Chondrocyte (in vitro differentiated cells): Measurements from ENCODE around the gene TMEM45B. TPM values are rescaled to one million over a fixed set of nuclear protein-coding genes. Genes with fewer than 3 reads are reported as not detected.

Source experiments
- DNase-seq: peaks from one replicate; pipeline ENCODE4 v3.0.0; 2021; ENCODE audit warnings: mixed read lengths, low spot score
- H3K27ac Mint-ChIP-seq: one replicate; pipeline ENCODE4 v1.8.0; 2021; ENCODE audit warnings: mild to moderate bottlenecking, moderate library complexity, mixed read lengths; ENCODE audit not compliant: unreplicated experiment
- H3K27me3 Mint-ChIP-seq: 2 replicates; pipeline ENCODE4 v1.8.0; 2021; ENCODE audit warnings: low read depth, mixed read lengths
- H3K36me3 Mint-ChIP-seq: 2 replicates; pipeline ENCODE4 v1.8.0; 2021; ENCODE audit warnings: low read depth, mixed read lengths
- H3K4me1 Mint-ChIP-seq: 2 replicates; pipeline ENCODE4 v1.8.0; 2021; ENCODE audit warnings: low read depth, mild to moderate bottlenecking, mixed read lengths
- H3K4me3 Mint-ChIP-seq: one replicate; pipeline ENCODE4 v1.8.0; 2021; ENCODE audit warnings: mild to moderate bottlenecking, moderate library complexity, mixed read lengths; ENCODE audit not compliant: unreplicated experiment
- H3K9me3 Mint-ChIP-seq: 2 replicates; pipeline ENCODE4 v1.8.0; 2021; ENCODE audit warnings: low read depth, mixed read lengths
- total RNA-seq: library from RNA; stranded (reverse); gene quantifications from 3 replicates; pipeline ENCODE4 v1.2.1, GENCODE V29; 2021
- TF ChIP-seq, protein P1 (sequence below): fragments of 200-600 bp; sonication (generic); IDR thresholded peaks from 2 replicates; pipeline ENCODE4 v1.5.0; 2021; ENCODE audit warnings: antibody characterized with exemption, mild to moderate bottlenecking, moderate library complexity

Gene TMEM45B
- total RNA-seq, 1 donor from 2014 or later: not detected

DNA sequence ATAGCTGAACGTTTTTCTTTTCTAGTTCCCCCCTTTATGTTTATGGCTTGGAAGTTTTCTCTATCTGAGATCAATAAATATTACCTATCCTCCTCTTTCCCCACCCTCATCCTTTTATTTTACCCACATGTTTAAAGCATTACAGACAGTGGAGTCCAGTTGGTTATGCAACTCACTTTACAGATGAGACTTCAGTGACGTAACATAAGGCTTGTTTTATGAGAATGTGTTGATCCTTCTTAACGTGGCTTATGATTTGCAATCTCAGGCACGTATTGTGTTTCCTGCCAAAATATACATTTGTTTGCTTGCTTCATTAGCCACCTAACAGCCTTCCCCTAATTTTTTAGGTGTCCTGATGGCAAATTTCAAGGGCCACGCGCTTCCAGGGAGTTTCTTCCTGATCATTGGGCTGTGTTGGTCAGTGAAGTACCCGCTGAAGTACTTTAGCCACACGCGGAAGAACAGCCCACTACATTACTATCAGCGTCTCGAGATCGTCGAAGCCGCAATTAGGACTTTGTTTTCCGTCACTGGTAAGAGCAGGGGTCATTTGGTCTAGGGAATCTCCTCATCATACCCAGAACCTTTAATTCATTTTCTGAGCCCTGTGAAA is 36.6 kb downstream of the TMEM45B start:
- no peak for DNase-seq
- no peak overlapping the region for H3K27ac Mint-ChIP-seq
- no peaks in the 10 kb centered on the region for H3K9me3 Mint-ChIP-seq
- peaks cover 3% of the 10 kb centered on the region for H3K27me3 Mint-ChIP-seq
- H3K4me1 Mint-ChIP-seq: no peaks in the 10 kb centered on the region
- H3K36me3 Mint-ChIP-seq: no peaks in the 10 kb centered on the region
- TF ChIP-seq, protein P1, sequence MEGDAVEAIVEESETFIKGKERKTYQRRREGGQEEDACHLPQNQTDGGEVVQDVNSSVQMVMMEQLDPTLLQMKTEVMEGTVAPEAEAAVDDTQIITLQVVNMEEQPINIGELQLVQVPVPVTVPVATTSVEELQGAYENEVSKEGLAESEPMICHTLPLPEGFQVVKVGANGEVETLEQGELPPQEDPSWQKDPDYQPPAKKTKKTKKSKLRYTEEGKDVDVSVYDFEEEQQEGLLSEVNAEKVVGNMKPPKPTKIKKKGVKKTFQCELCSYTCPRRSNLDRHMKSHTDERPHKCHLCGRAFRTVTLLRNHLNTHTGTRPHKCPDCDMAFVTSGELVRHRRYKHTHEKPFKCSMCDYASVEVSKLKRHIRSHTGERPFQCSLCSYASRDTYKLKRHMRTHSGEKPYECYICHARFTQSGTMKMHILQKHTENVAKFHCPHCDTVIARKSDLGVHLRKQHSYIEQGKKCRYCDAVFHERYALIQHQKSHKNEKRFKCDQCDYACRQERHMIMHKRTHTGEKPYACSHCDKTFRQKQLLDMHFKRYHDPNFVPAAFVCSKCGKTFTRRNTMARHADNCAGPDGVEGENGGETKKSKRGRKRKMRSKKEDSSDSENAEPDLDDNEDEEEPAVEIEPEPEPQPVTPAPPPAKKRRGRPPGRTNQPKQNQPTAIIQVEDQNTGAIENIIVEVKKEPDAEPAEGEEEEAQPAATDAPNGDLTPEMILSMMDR: no peak
- no peak overlapping the region for H3K4me3 Mint-ChIP-seq

GRCh38 chr11:129853518-129854231 is 38.0 kb downstream of the TMEM45B start:
- TF ChIP-seq, protein P1: no peak
- no peaks in the 10 kb centered on the region for H3K36me3 Mint-ChIP-seq
- H3K4me1 Mint-ChIP-seq: no peaks in the 10 kb centered on the region
- H3K27ac Mint-ChIP-seq: no peak overlapping the region
- H3K9me3 Mint-ChIP-seq: no peaks in the 10 kb centered on the region
- no peak overlapping the region for H3K4me3 Mint-ChIP-seq
- H3K27me3 Mint-ChIP-seq: peaks cover 3% of the 10 kb centered on the region
- no peak for DNase-seq

DNA sequence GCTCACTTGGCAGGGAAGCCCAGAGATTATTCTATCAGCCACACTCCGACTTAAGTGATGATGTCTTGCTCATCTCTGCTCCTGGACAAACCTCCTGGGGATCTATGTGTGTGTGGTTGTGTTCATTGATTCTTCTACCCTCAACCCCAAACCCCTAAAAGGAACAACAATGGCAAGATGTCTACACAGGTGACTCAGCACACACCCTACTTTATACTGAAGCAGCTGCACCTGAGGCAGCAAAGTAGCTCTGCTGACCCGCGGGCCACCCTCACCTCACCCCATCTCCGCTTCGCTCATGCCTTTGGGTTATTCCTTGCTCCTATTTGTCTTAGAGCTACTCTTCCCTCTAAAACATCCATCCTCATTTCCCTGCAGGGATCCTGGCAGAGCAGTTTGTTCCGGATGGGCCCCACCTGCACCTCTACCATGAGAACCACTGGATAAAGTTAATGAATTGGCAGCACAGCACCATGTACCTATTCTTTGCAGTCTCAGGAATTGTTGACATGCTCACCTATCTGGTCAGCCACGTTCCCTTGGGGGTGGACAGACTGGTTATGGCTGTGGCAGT is 38.7 kb downstream of the TMEM45B start:
- no peaks in the 10 kb centered on the region for H3K4me1 Mint-ChIP-seq
- no peaks in the 10 kb centered on the region for H3K36me3 Mint-ChIP-seq

GRCh38 chr11:129855086-129855485 is 39.4 kb downstream of the TMEM45B start:
- Mint-ChIP-seq H3K4me3 (no peak overlapping the region), H3K4me1 (no peaks in the 10 kb centered on the region), H3K27me3 (peaks cover 3% of the 10 kb centered on the region), H3K27ac (no peak overlapping the region), H3K9me3 (no peaks in the 10 kb centered on the region), H3K36me3 (peaks cover 4% of the 10 kb centered on the region)
- TF ChIP-seq, protein P1: no peak
- no peak for DNase-seq

More for the DNA sequence above, 38.7 kb downstream of the TMEM45B start:
- peaks cover 3% of the 10 kb centered on the region for H3K27me3 Mint-ChIP-seq
- no peak overlapping the region for H3K4me3 Mint-ChIP-seq
- TF ChIP-seq, protein P1: no peak
- no peaks in the 10 kb centered on the region for H3K9me3 Mint-ChIP-seq
- DNase-seq: no peak
- no peak overlapping the region for H3K27ac Mint-ChIP-seq

DNA sequence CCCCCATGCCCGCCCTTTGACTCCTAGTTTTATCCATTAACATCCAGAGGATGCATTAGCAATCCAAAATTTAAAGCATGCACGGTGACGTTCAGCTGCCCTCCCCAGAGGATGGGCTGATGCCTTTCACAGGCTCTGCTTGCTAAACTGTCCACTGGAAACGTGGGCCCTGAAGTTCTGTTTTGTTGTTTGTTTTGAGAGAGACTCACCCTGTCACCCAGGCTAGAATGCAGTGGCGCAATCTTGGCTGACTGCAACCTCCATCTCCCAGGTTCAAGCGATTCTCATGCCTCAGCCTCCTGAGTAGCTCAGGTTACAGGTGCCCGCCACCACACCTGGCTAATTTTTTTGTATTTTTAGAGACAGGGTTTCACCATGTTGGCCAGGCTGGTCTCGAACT is 40.4 kb downstream of the TMEM45B start:
- DNase-seq: no peak
- Mint-ChIP-seq H3K27ac (no peak overlapping the region), H3K9me3 (no peaks in the 10 kb centered on the region), H3K4me3 (no peak overlapping the region), H3K36me3 (peaks cover 4% of the 10 kb centered on the region), H3K27me3 (no peaks in the 10 kb centered on the region), H3K4me1 (no peaks in the 10 kb centered on the region)
- TF ChIP-seq, protein P1: no peak
